Memory B cell (primary cell): ENCODE results near the gene MRPL43.

ENCODE experiments used
- ATAC-seq: fragments of 150-1000 bp; cut with Tn5 transposase; 2 replicates; pipeline ENCODE4 v1.10.0; 2021; ENCODE audit warnings: low read depth, mild to moderate bottlenecking, moderate library complexity
- DNase-seq, 2 donors: peaks; one replicate each; pipeline ENCODE4 v3.0.0; 2022; ENCODE audit warnings: low spot score in 2 of 2
- H3K27ac Mint-ChIP-seq: one replicate; pipeline ENCODE4 v1.8.0; 2022; ENCODE audit warnings: mild to moderate bottlenecking, moderate library complexity, mixed read lengths
- H3K27me3 Mint-ChIP-seq: one replicate; pipeline ENCODE4 v1.8.0; 2022; ENCODE audit warnings: mixed read lengths
- H3K36me3 Mint-ChIP-seq: one replicate; pipeline ENCODE4 v1.8.0; 2022; ENCODE audit warnings: mild to moderate bottlenecking, mixed read lengths
- H3K4me1 Mint-ChIP-seq: one replicate; pipeline ENCODE4 v1.8.0; 2022; ENCODE audit warnings: mixed read lengths
- H3K4me3 Mint-ChIP-seq: one replicate; pipeline ENCODE4 v1.8.0; 2022; ENCODE audit warnings: mild to moderate bottlenecking, moderate library complexity, mixed read lengths
- H3K9me3 Mint-ChIP-seq: one replicate; pipeline ENCODE4 v1.8.0; 2022; ENCODE audit warnings: mixed read lengths

Gene MRPL43

GRCh38 chr10:101014230-101014884 lies 27.1 kb upstream of the MRPL43 start:
- H3K4me1 Mint-ChIP-seq: peaks cover 30% of the 10 kb centered on the region
- H3K36me3 Mint-ChIP-seq: no peaks in the 10 kb centered on the region
- no peaks in the 10 kb centered on the region for H3K9me3 Mint-ChIP-seq
- peak; percentile 36 for ATAC-seq
- H3K27me3 Mint-ChIP-seq: peaks cover 28% of the 10 kb centered on the region
- H3K27ac Mint-ChIP-seq: no peak overlapping the region
- no peak overlapping the region for H3K4me3 Mint-ChIP-seq
- peak; percentile 67 to 80 for DNase-seq

- peaks cover 26% of the 10 kb centered on the region for H3K27me3 Mint-ChIP-seq
- H3K4me1 Mint-ChIP-seq: peaks cover 26% of the 10 kb centered on the region
- no peaks in the 10 kb centered on the region for H3K9me3 Mint-ChIP-seq
- H3K36me3 Mint-ChIP-seq: no peaks in the 10 kb centered on the region
- no peak for DNase-seq
- no peak overlapping the region for H3K4me3 Mint-ChIP-seq
- no peak overlapping the region for H3K27ac Mint-ChIP-seq
- ATAC-seq: no peak
Measured at GRCh38 chr10:101013365-101013825, 26.1 kb upstream of the MRPL43 start.

- ATAC-seq (peak; percentile 89), DNase-seq (peak; percentile 53)
- Mint-ChIP-seq H3K4me3 (no peak overlapping the region), H3K27me3 (peaks cover 22% of the 10 kb centered on the region), H3K9me3 (no peaks in the 10 kb centered on the region), H3K36me3 (no peaks in the 10 kb centered on the region), H3K27ac (no peak overlapping the region), H3K4me1 (peaks cover 20% of the 10 kb centered on the region)
Measured at GRCh38 chr10:101012525-101013364, 25.4 kb upstream of the MRPL43 start.

- Mint-ChIP-seq H3K4me1 (peaks cover 20% of the 10 kb centered on the region), H3K27me3 (peaks cover 19% of the 10 kb centered on the region), H3K36me3 (no peaks in the 10 kb centered on the region), H3K27ac (no peak overlapping the region), H3K9me3 (no peaks in the 10 kb centered on the region), H3K4me3 (no peak overlapping the region)
- DNase-seq (no peak), ATAC-seq (no peak)
Measured at GRCh38 chr10:101011517-101012423, 24.5 kb upstream of the MRPL43 start.

- H3K27ac Mint-ChIP-seq: no peak overlapping the region
- ATAC-seq (no peak), DNase-seq (no peak)
- peaks cover 15% of the 10 kb centered on the region for H3K4me1 Mint-ChIP-seq
- peaks cover 10% of the 10 kb centered on the region for H3K27me3 Mint-ChIP-seq
- H3K36me3 Mint-ChIP-seq: no peaks in the 10 kb centered on the region
- H3K9me3 Mint-ChIP-seq: no peaks in the 10 kb centered on the region
- H3K4me3 Mint-ChIP-seq: no peak overlapping the region
Measured at GRCh38 chr10:101010329-101010728, 23.0 kb upstream of the MRPL43 start.

GRCh38 chr10:101008823-101009423 lies 21.6 kb upstream of the MRPL43 start:
- H3K9me3 Mint-ChIP-seq: no peaks in the 10 kb centered on the region
- ATAC-seq: no peak
- DNase-seq: no peak
- H3K4me1 Mint-ChIP-seq: peaks cover 9% of the 10 kb centered on the region
- peaks cover 2% of the 10 kb centered on the region for H3K27me3 Mint-ChIP-seq
- H3K36me3 Mint-ChIP-seq: no peaks in the 10 kb centered on the region
- H3K4me3 Mint-ChIP-seq: no peak overlapping the region
- H3K27ac Mint-ChIP-seq: no peak overlapping the region

GRCh38 chr10:101007915-101008822 lies 20.9 kb upstream of the MRPL43 start:
- no peak for ATAC-seq
- no peak overlapping the region for H3K4me3 Mint-ChIP-seq

GRCh38 chr10:101007099-101007711 lies 19.9 kb upstream of the MRPL43 start:
- Mint-ChIP-seq H3K4me3 (no peak overlapping the region), H3K9me3 (no peaks in the 10 kb centered on the region), H3K36me3 (peaks cover 2% of the 10 kb centered on the region), H3K27ac (no peak overlapping the region), H3K27me3 (no peaks in the 10 kb centered on the region), H3K4me1 (no peaks in the 10 kb centered on the region)
- ATAC-seq (no peak), DNase-seq (no peak)

More at GRCh38 chr10:101007915-101008822, 20.9 kb upstream of the MRPL43 start:
- H3K27ac Mint-ChIP-seq: no peak overlapping the region
- peaks cover 2% of the 10 kb centered on the region for H3K36me3 Mint-ChIP-seq
- DNase-seq: no peak
- H3K9me3 Mint-ChIP-seq: no peaks in the 10 kb centered on the region
- H3K4me1 Mint-ChIP-seq: peaks cover 5% of the 10 kb centered on the region
- no peaks in the 10 kb centered on the region for H3K27me3 Mint-ChIP-seq

GRCh38 chr10:101006593-101007098 lies 19.3 kb upstream of the MRPL43 start:
- H3K9me3 Mint-ChIP-seq: no peaks in the 10 kb centered on the region
- no peaks in the 10 kb centered on the region for H3K4me1 Mint-ChIP-seq
- DNase-seq (no peak), ATAC-seq (no peak)
- H3K36me3 Mint-ChIP-seq: peaks cover 2% of the 10 kb centered on the region
- H3K27ac Mint-ChIP-seq: no peak overlapping the region
- H3K4me3 Mint-ChIP-seq: no peak overlapping the region
- no peaks in the 10 kb centered on the region for H3K27me3 Mint-ChIP-seq

GRCh38 chr10:101005869-101006567 lies 18.7 kb upstream of the MRPL43 start:
- H3K4me3 Mint-ChIP-seq: no peak overlapping the region
- H3K4me1 Mint-ChIP-seq: peaks cover 3% of the 10 kb centered on the region
- H3K27ac Mint-ChIP-seq: no peak overlapping the region
- no peaks in the 10 kb centered on the region for H3K27me3 Mint-ChIP-seq
- DNase-seq (no peak), ATAC-seq (no peak)
- no peaks in the 10 kb centered on the region for H3K9me3 Mint-ChIP-seq
- peaks cover 3% of the 10 kb centered on the region for H3K36me3 Mint-ChIP-seq

- ATAC-seq (no peak), DNase-seq (no peak)
- Mint-ChIP-seq H3K36me3 (peaks cover 4% of the 10 kb centered on the region), H3K27me3 (no peaks in the 10 kb centered on the region), H3K4me1 (peaks cover 4% of the 10 kb centered on the region), H3K27ac (no peak overlapping the region), H3K9me3 (no peaks in the 10 kb centered on the region), H3K4me3 (no peak overlapping the region)
Measured at GRCh38 chr10:101005361-101005760, 18.1 kb upstream of the MRPL43 start.

- Mint-ChIP-seq H3K4me1 (peaks cover 6% of the 10 kb centered on the region), H3K27me3 (no peaks in the 10 kb centered on the region), H3K27ac (no peak overlapping the region), H3K9me3 (no peaks in the 10 kb centered on the region), H3K4me3 (no peak overlapping the region), H3K36me3 (peaks cover 4% of the 10 kb centered on the region)
- DNase-seq: no peak
- no peak for ATAC-seq
Measured at GRCh38 chr10:101003639-101004206, 16.4 kb upstream of the MRPL43 start.
